SKM-1 (cell line): ENCODE measurements around the gene CLN5.
A peak's percentile ranks its signal among the peaks of the same experiment; 100 is the strongest.
"Not testable (repeated sequence)": the region's sequence is repeated elsewhere in the genome, so short reads cannot be mapped to it uniquely, and the experiment has no call there.

ENCODE experiments used
- DNase-seq: peaks from one replicate; lab custom pipeline; 2025; ENCODE audit not compliant: unreplicated experiment; lab: John Stamatoyannopoulos, UW

The CLN5 gene

DNA sequence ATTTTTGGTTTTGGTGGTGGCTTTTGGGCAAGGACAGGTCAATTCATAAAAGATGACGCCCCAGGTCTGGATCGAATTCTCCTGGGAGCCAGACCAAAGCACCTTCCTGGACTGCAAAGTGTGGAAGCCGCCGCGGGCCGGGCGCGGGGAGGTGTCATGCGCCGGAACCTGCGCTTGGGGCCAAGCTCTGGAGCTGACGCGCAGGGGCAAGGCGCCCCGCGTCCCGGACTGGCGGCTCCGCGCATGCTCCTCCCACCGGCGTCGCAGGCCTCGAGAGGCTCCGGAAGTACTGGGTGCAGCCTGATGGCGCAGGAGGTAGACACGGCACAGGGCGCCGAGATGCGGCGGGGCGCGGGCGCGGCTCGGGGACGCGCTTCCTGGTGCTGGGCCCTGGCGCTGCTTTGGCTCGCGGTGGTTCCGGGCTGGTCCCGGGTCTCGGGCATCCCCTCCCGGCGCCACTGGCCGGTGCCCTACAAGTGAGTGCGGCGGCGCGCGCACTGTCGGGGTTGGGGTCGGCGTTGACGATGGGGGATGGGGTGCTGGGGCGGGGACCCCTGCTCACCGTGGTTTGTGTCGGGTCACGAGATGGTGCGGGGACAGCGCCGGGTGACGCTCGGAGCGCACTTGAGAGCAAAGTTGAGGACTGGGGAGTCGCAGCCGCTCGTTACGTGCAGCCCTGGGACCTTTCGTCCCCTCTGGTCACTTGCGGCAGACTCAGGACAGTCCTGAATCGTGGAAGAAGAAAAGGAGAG lies at the start of gene CLN5:
TSS of gene CLN5 (plus strand) at position 286 of the 752 bp plus-strand sequence. CDS start at position 304, 18 bp downstream.
- peak; percentile 86 for DNase-seq

- DNase-seq = no peak
Observed at GRCh38 chr13:76942363-76942762, 49.5 kb upstream of the CLN5 start.

DNA sequence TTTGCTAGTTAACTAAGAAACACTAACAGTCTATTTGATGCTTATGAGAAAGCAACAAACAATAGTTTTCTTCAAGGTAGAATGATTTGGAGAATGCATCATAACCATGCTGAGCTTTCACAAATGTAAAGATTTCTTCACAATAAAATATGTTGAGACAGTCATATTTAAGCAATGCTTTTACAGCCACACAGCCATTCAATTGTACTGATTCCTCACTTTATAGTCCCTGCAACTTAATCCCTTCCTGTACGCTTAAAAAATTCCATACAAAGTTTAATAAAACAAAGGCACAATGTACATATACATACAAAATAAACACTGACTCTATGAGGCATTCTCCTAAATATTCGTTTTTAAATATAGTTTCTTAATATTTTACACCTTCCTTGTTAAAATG lies 48.2 kb upstream of the CLN5 start:
- DNase-seq = no peak

GRCh38 chr13:76944456-76944855 lies 47.4 kb upstream of the CLN5 start:
- DNase-seq = peak; percentile 12

DNA sequence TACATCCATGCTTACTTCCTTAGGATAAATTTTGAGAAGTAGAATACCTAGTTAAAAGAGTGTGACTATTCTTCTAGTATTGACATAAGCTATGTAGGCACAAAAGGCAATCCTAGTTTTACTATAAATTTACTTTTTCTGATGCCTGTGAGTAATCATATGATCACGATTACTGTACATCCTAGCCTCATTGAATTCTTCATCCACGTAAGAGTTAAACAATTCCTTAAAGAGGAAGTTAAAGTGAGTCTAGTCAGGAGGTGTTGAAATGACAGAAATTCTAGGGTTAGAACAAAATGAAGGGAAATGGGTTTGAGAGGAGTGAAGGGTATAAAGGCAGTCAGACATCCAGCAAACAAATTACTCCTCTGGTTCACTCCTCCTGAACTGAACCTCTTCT lies 43.7 kb upstream of the CLN5 start, which contains the start of gene ACOD1:
TSS of gene ACOD1 (plus strand) at position 363 of the 400 bp plus-strand sequence. CDS start 48 bp downstream, outside the sequence.
- peak; percentile 43 for DNase-seq

DNA sequence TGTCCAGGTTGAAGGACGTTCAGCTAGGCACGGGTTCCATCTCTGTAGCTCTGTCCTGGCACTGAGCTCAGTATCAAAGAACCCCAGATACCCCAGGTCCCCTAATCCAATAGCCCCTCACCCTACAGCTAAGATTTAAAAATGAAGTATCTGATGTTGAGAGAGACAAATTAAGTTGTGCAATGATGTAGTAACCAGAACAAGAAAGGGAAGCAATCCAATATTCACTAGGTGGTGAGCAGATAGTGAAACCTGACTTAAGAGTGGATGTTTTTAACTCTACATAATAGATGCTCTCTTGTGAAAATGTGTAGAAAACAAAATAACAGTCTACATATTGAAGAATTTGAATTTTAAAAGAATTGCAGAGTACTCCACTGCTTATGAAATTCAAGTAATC lies 41.8 kb upstream of the CLN5 start:
- peak; percentile 25 for DNase-seq

DNA sequence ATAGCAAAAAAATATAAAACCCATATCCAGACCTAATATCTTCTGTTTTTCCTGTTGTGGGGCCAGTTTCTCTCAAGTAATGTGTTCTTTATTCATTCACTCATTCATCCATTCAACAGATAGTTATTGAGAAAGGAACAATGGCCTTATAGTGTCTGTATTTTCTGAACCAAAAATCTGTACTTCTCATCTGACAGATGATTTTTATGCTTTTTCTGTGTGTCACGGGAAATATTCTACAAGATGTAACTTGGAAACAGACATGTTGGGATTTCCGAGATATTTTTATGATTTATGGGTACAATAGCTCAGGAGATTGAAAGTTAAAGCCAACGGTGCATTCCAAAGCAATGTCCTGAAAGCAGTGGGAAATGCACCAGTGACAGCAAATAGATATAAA lies 37.9 kb upstream of the CLN5 start:
- no peak for DNase-seq

DNA sequence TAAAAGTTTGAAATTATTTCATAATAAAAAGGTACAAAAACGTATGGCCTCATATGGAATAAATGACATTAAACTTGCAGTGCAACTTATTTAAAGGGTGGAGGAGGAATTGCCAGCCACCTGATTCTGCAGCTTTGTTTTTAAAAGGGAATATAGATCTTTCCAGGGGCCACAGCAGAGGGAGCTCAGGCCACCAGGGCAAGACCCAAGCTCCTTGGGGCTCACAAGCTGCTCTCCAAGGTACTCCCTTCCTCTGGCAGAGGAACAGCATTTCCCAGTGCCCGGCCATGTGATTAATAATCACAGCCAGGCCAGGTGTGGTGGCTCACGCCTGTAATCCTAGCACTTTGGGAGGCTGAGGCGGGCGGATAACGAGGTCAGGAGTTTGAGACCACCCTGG lies 37.3 kb upstream of the CLN5 start:
- DNase-seq = no peak

DNA sequence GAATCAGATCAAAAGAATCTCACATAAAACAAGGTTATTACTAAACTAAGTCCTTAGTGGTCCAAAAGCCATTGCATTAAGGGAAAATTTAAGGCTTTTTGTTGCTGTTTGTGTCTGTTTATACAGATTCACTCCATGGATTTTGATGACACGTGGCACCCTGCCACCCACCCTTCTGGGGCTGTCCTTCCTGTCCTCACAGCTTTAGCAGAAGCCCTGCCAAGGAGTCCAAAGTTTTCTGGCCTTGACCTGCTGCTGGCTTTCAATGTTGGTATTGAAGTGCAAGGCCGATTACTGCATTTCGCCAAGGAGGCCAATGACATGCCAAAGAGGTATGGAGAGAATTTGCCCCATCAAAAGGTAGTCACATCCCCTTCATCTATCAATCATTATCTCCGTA lies 36.7 kb upstream of the CLN5 start:
- DNase-seq = no peak

DNA sequence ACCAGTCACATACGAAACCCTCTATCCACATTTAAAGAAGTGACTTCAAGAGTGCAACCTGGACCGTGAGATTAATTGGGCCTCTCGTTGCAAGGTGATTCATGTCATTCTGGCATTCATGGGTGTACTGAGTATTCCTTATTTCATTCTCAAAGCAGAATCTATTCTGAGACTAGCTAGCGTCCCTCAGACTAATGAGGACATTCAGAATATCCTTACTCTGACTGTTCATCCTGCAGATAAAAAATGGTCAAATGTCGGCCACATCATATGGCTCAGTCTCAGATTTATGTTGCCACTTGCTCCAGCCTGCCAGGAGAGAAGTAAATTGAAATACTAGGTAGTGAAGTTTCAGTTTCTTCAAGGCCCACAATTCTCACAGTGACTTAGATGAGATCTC lies 36.2 kb upstream of the CLN5 start:
- DNase-seq = no peak

DNA sequence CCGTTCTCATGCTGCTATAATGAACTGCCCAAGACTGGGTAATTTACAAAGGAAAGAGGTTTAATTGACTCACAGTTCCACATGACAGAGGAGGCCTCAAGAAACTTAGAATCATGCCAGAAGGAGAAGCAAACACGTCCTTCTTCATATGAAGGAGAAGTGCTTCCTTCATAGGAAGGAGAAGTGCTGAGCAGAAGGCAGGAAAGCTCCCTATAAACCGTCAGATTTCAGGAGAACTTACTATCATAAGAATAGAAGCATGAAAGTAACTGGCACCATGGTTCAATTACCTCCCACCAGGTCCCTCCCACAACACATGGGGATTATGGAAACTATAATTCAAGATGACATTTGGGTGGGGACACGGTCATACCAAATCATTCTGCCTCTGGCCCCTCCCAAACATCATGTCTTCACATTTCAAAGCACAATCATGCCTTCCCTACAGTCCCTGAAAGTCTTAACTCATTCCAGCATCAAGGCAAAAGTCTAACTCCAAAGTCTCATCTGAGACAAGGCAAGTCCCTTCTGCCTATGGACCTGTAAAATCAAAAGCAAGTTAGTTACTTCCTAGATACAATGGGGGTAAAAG lies 32.9 kb upstream of the CLN5 start:
- no peak for DNase-seq

DNA sequence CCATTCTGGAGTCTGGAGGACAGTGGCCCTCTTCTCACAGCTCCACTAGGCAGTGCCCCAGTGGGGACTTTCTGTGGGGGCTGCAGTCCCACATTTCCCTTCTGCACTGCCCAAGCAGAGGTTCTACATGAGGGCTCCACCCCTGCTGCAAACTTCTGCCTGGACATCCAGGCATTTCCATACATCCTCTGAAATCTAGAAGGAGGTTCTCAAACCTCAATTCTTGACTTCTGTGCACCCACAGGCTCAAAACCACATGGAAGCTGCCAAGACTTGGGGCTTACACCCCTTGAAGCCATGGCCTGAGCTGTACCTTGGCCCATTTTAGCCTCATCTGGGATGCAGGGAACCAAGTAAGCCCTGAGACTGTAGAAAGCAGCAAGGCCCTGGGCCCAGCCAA lies 32.1 kb upstream of the CLN5 start:
- not testable (repeated sequence) for DNase-seq

DNA sequence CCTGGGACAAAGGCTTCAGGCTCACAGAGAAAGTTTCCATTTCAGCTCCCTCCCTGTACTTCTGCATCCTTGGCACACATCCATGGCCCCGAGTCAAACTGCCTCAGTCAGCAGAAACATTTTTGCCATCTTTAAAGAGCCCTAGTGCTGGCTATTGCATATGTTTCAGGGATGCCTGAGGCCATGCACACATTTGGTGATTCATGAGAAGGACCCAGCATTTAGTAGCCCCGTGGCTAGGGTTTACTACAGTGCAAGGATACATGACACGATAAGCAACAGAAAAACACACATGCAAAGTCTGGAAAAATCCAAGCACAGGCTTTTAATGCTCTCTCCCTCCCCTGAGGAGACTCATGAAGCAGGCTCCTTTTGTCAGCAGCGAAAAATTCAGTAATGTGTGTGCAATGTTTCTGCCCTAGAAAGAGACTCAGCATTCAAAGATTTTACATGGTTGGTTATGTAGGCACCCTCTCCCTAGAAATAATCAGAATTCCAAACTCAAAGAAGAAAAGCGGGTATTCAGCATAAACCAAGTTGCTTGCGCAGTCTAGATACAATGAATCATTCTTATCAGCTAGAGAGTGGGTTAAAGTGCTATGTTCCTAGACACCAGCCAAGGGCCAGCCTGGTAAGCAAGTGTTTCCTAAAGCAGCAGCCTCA lies 26.0 kb upstream of the CLN5 start:
- DNase-seq = no peak

DNA sequence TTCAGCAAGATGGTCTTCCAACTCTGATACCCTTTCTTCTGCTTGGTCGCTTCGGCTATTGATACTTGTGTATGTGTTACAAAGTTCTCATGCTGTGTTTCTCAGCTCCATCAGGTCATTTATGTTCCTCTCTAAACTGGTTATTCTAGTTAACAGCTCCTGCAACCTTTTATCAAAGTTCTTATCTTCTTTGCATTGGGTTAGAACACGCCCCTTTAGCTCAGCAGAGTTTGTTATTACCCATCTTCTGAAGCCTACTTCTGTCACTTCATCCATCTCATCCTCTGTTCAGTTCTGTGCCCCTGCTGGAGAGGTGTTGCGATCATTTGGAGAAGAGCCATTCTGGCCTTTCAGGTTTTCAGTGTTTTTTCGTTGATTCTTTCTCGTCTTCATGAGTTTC lies 24.9 kb upstream of the CLN5 start:
- no peak for DNase-seq

GRCh38 chr13:76968041-76968440 lies 23.8 kb upstream of the CLN5 start:
- DNase-seq = no peak

GRCh38 chr13:76969488-76970365 lies 22.2 kb upstream of the CLN5 start:
- DNase-seq = no peak

- no peak for DNase-seq
Observed at GRCh38 chr13:76971215-76971614, 20.7 kb upstream of the CLN5 start.

- no peak for DNase-seq
Observed at GRCh38 chr13:76971851-76972829, 19.7 kb upstream of the CLN5 start.

DNA sequence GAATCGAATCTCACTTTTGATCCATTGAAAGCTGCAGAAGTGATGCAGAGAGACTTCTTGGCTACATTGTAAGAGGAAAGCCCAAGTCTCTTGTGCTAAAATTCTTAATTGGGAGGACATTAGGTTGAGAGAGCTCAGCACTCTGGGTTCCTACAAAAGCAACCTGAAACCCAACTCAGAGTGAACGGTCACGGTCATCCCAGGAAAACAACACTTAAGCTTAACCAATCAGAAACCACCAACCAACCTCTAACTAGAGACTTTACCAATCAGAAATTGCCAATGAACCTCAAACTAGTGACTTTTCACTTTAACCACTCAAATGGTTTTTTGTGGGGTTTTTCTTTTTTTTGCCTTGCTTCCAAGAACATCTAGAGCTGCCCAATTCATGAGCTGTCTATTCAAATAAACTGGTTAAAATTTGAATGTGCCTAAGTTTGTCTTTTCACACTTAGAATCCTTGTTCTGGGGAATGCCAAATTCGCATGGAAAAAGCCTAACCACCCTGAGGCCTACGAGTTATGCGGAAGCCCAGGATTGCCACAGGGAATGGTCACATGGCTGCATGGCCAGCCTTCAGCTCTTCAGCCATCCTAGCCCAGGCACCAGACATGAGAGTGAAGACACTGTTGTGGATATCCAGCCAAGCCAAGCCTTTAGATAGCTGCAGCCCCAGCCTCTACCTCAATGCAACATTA lies 17.8 kb upstream of the CLN5 start:
- no peak for DNase-seq

- DNase-seq = no peak
Observed at GRCh38 chr13:76974618-76974975, 17.3 kb upstream of the CLN5 start.
